Effector CD4-positive, alpha-beta T cell (primary cell): ENCODE data around the gene WWP2.
A peak's percentile ranks its signal among the peaks of the same experiment; 100 is the strongest.
"Not testable (repeated sequence)": the region's sequence is repeated elsewhere in the genome, so short reads cannot be mapped to it uniquely, and the experiment has no call there.

Experiments used
- DNase-seq: peaks from one replicate; pipeline ENCODE4 v3.0.0-alpha.2; 2020

The WWP2 gene

GRCh38 chr16:69930117-69930776 is 168.1 kb downstream of the WWP2 start:
- DNase-seq: peak; percentile 32

- DNase-seq: no peak
Observed at GRCh38 chr16:69931631-69932030, 169.5 kb downstream of the WWP2 start.

DNA sequence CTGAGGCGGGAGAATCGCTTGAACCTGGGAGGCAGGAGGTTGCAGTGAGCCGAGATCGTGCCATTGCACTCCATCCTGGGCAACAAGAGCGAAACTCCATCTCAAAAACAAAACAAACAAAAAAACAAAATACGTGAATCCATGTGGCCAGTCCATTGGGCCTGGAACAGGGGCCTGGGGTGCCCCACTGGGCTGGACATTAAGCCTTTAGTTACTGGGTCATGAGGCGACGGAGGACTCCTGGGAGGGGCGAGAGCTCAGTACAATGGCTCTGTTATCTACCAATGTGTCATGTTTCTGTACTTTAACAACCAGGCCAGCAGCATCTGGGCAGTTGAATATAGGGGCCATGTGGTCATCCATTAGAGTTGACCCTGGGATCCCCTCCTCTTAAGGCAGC is 170.1 kb downstream of the WWP2 start:
- DNase-seq: no peak

DNA sequence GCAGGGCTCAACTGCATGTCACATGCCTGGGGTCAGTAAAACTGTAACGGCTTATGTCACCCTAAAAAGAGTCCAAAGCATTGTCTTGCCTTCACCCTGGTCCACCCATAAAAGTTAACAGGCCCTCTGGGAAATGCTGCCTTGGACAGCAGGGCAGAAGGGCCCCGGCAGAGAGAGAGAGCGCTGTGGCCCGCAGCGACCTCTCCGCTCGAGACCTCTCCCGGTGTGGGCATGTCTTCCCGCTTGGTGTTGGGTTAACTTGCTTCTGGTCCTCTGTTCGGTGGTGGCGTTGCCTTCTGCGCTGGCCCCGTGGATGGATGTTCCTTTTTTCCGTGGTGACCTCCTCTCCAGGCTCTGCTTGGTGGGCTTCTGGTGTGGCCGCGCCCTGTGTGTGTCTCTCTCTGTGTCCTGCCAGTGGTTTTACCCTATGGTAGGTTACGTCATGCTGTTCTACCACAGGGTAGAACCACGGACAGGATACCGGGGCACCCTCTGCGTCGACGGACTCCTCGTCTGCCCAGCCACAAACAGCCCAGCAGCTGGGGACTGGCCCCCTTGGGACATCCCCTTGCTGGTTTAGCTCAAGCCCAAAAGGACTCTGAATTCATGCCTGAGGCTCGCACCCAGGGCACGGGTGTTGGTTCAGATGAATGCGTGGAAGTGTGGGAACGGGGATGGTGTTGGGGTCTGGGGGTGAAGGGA is 170.7 kb downstream of the WWP2 start:
- DNase-seq: no peak

GRCh38 chr16:69934044-69934443 is 171.9 kb downstream of the WWP2 start:
- DNase-seq: no peak

GRCh38 chr16:69934751-69935150 is 172.6 kb downstream of the WWP2 start:
- no peak for DNase-seq

- DNase-seq: no peak
Observed at GRCh38 chr16:69935278-69935711, 173.2 kb downstream of the WWP2 start.

GRCh38 chr16:69935740-69936139 is 173.6 kb downstream of the WWP2 start:
- no peak for DNase-seq

- DNase-seq: no peak
Observed at GRCh38 chr16:69936252-69936651, 174.1 kb downstream of the WWP2 start.

DNA sequence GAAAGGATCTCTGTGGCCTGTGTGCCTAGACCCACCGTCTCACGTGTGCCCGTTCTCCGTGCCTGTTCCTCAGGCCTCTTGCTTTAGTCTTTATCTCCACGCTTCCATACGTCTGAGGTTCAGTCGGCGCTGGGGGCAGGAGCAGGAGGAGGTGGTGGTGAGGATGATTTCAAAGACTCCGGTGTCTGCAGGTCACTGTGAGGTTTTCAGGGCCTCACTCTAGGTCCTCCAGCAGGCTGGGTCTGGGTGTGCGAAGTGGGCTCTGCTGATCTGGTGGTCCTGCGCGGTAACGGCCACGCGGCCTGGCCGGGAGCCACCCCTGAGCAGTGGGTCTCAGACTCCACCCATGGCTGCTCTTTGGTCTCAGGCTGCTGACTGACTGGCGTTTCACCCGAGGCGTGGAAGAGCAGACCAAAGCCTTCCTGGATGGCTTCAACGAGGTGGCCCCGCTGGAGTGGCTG is 174.6 kb downstream of the WWP2 start:
- no peak for DNase-seq

DNA sequence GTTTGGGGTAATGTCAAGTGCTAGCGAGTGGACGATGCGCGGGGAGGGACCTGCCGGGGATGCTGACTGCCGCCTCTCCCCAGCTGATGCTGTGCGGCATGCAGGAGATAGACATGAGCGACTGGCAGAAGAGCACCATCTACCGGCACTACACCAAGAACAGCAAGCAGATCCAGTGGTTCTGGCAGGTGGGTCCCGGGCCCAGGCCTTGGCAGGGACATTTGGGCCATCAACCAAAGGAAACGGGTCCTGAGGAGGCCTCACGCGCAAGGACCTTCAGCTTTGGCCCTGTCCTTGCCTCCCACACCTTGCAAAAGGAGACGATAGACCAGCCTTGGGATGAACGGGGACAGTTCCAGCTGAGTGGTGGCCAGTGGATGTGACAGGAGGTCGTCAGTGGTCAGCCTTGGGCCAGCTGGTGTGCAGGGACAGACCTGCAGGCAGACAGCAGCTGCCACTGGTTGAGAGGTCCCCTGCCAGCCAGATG is 175.4 kb downstream of the WWP2 start:
- no peak for DNase-seq

GRCh38 chr16:69938981-69939820 is 177.1 kb downstream of the WWP2 start:
- DNase-seq: no peak

- no peak for DNase-seq
Observed at GRCh38 chr16:69939821-69940585, 177.9 kb downstream of the WWP2 start.

GRCh38 chr16:69940676-69941075 is 178.5 kb downstream of the WWP2 start:
- DNase-seq: no peak

DNA sequence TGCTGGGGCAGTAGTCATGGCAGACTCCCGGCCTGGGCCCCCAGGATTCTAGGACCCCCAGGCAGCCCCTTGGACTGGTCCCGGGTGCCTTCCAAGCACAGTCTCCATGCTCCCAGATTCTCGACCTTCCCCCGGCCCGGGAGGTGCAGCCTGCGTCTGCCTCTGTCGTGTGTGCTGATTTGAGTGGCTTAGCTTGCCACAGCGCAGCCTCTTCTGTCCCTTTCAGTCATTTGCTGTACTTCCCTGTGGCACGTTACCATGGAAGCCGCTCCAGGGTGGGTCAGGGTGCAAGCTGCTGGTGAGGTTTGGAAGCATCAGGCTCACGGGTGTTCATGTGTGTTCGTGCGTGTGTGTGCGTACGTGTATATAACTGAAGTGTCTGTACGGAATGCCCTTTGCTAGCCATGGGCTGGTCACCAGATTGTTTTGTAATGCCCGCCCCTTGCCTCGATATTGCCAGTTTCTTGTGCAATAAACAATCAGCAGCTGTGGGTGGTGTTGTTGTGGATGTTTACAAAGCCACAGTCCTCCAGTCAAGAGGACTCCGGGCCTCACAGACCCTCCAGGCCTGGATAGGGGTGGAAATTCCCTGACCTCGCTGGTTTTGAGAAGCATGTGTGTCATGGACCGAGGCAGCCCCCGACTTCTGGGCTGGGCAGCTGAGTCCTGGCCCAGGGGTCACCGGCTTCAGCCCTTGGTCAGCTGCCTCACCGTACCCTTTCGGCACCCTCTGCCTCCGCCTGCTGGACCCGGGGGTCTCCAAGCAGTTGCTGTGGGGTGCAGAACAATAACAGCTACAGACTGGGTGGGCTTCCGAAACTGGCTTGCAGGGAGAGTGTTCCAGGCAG is 179.3 kb downstream of the WWP2 start:
- no peak for DNase-seq

GRCh38 chr16:69942099-69942491 is 180.0 kb downstream of the WWP2 start:
- DNase-seq: no peak

DNA sequence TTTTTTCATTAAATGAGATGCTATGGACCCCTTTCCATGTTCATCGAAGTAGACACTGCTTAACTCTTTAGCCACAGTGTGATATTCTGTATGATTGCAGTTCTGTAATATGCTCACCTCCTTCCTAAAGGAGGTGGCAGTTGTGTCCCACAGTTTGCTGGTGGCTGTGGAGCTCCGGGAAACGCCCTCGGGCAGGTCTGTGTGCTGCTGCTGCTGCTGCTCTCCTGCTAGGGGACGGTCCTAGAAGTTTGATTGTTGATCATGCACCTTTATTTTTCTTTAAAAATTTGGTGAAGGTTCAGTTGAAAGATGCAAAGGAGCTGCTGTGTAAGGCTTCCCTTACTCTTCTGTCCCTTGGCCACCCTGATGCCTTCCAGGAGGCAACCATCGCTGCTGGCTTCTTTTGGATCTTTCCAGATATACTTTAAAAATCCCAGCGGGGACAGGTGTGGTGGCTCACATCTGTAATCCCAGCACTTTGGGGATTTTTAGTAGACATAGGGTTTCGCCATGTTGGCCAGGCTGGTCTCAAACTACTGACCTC is 180.6 kb downstream of the WWP2 start:
- no peak for DNase-seq

- not testable (repeated sequence) for DNase-seq
Observed at GRCh38 chr16:69943241-69944036, 181.3 kb downstream of the WWP2 start.

GRCh38 chr16:69950411-69950810 is 188.3 kb downstream of the WWP2 start:
- not testable (repeated sequence) for DNase-seq

- not testable (repeated sequence) for DNase-seq
Observed at GRCh38 chr16:69951017-69951671, 189.0 kb downstream of the WWP2 start, which contains the start of gene CLEC18A. TSS of gene CLEC18A (plus strand) at chr16:69951334. CDS start at chr16:69951367, 33 bp downstream.
